ENCODE data around the gene LFNG. TPM values are rescaled to one million over a fixed set of nuclear protein-coding genes. Genes with fewer than 3 reads are reported as not detected.

The LFNG gene, protein sequence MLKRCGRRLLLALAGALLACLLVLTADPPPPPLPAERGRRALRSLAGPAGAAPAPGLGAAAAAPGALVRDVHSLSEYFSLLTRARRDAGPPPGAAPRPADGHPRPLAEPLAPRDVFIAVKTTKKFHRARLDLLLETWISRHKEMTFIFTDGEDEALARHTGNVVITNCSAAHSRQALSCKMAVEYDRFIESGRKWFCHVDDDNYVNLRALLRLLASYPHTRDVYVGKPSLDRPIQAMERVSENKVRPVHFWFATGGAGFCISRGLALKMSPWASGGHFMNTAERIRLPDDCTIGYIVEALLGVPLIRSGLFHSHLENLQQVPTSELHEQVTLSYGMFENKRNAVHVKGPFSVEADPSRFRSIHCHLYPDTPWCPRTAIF
- total RNA-seq (2021; ENCODE audit: unreplicated experiment) (38.1 TPM), Bru-seq, nascent RNA (percentile 53 among the genes with signal in this experiment), BruChase-seq, experiment 1, labeled RNA remaining after a 2-hour chase (percentile 61 among the genes with signal in this experiment), BruChase-seq, experiment 2, labeled RNA remaining after a 6-hour chase (percentile 51 among the genes with signal in this experiment)
- polyA plus RNA-seq (2012; ENCODE audit: insufficient read length) = 61.6 TPM
- long read RNA-seq, transcript LFNG-201 (8 exons, 2,377 nt) = major isoform, 10 of 18 reads
- long read RNA-seq, partial matches to known transcripts = 6 of 18 reads
- long read RNA-seq, other reads (novel, unspliced or antisense) = 2 of 18 reads

GRCh38 chr7:2519119-2519930 is at the start of gene LFNG:
Gene LFNG (plus strand): TSS chr7:2519774. CDS start chr7:2519862, 88 bp downstream.
- intact Hi-C loops (cut with micrococcal nuclease; ENCODE audit: unreplicated experiment) (no loop called here), in situ Hi-C loops (cut with HindIII; ENCODE audit: low pct_unique_long_range_greater_than_20kb, low sequenced_read_pairs) (no loop called here)
- H3K4me3 ChIP-seq (ENCODE audit: low read depth in 2 of 2, low read length in 2 of 2) = peak within 1 kb of the TSS; percentile 64 to 89
- DNase-seq (ENCODE audit: low read depth, low spot score) = no peak
- H3K36me3 ChIP-seq (ENCODE audit: control insufficient read depth, insufficient read depth, low read length) = no peaks in the 10 kb centered on the region
- no peaks in the 10 kb centered on the region for H3K9me3 ChIP-seq (ENCODE audit: control insufficient read depth, insufficient read depth, low read depth, low read length)
- CTCF ChIA-PET = no interaction called here
- H3K4me1 ChIP-seq (ENCODE audit: control insufficient read depth, insufficient read depth, low read length) = peaks cover 61% of the 10 kb centered on the region
- H3K27me3 ChIP-seq (ENCODE audit: control insufficient read depth, insufficient read depth, low read length) = no peaks in the 10 kb centered on the region
- BruUV-seq (replicated peaks) = no TSS peak
- TF ChIP-seq CTCF (IDR thresholded peaks at IDR 0.05) (no peak), REST (IDR thresholded peaks at IDR 0.05; ENCODE audit: insufficient read depth in 1 of 2, low read depth in 2 of 2, low read length in 1 of 2) (peak in 1 of 2 experiments; percentile 81; a peak in 2 of 4 replicates), SIN3A (IDR thresholded peaks at IDR 0.05; ENCODE audit: borderline replicate concordance, insufficient read depth, low read depth, low read length) (peak; percentile 99; the same call in 1 of the 2 replicates), POLR2AphosphoS5 (IDR thresholded peaks at IDR 0.05; ENCODE audit: low read depth, low read length) (peak; percentile 99), TCF7L2 (IDR thresholded peaks at IDR 0.05; ENCODE audit: low read depth, low read length) (no peak)
- POLR2A ChIA-PET = no interaction called here
- peak; percentile 80 for ATAC-seq
- peak within 1 kb of the TSS; percentile 83 for H3K27ac ChIP-seq (ENCODE audit: low read length)

- intact Hi-C loops (cut with micrococcal nuclease; ENCODE audit: unreplicated experiment) (no loop called here), in situ Hi-C loops (cut with HindIII; ENCODE audit: low pct_unique_long_range_greater_than_20kb, low sequenced_read_pairs) (no loop called here)
- no peak overlapping the region for H3K27ac ChIP-seq (ENCODE audit: low read length)
- DNase-seq (ENCODE audit: low read depth, low spot score) = no peak
- H3K27me3 ChIP-seq (ENCODE audit: control insufficient read depth, insufficient read depth, low read length) = no peaks in the 10 kb centered on the region
- H3K4me1 ChIP-seq (ENCODE audit: control insufficient read depth, insufficient read depth, low read length) = peaks cover 7% of the 10 kb centered on the region; the same call in 1 of the 2 replicates
- no peak for TF ChIP-seq TCF7L2 (IDR thresholded peaks at IDR 0.05; ENCODE audit: low read depth, low read length)
- no peak for TF ChIP-seq CTCF (IDR thresholded peaks at IDR 0.05)
- no peak for TF ChIP-seq SIN3A (IDR thresholded peaks at IDR 0.05; ENCODE audit: borderline replicate concordance, insufficient read depth, low read depth, low read length)
- TF ChIP-seq REST (IDR thresholded peaks at IDR 0.05; ENCODE audit: insufficient read depth in 1 of 2, low read depth in 2 of 2, low read length in 1 of 2) = no peak
- TF ChIP-seq POLR2AphosphoS5 (IDR thresholded peaks at IDR 0.05; ENCODE audit: low read depth, low read length) = no peak
- no TSS peak for BruUV-seq (replicated peaks)
- ChIA-PET CTCF (interaction anchor here (0.5 to 3.0 kb wide), 6 partner anchors 20 to 960 kb away, joined by 3 to 52 read pairs (median 3); no protein-coding TSS in a partner anchor), POLR2A (interaction anchor here (0.6 kb wide), 1 partner anchor 57 kb away, joined by 3 read pairs; no protein-coding TSS in a partner anchor)
- ATAC-seq = no peak
- H3K36me3 ChIP-seq (ENCODE audit: control insufficient read depth, insufficient read depth, low read length) = no peaks in the 10 kb centered on the region
- no peak overlapping the region for H3K4me3 ChIP-seq (ENCODE audit: low read depth in 2 of 2, low read length in 2 of 2)
- H3K9me3 ChIP-seq (ENCODE audit: control insufficient read depth, insufficient read depth, low read depth, low read length) = no peaks in the 10 kb centered on the region
Measured at GRCh38 chr7:2470204-2471021, 49.2 kb upstream of the LFNG start.
